GM19238 (cell line): ENCODE measurements around the gene PLAC9.
A peak's percentile ranks its signal among the peaks of the same experiment; 100 is the strongest.

Experiments used
- DNase-seq: peaks from one replicate; pipeline ENCODE4 v3.0.0; 2011; ENCODE audit warnings: low spot score; ENCODE audit not compliant: insufficient read length

Gene PLAC9

GRCh38 chr10:80160361-80161320, 28.1 kb downstream of the PLAC9 start:
- DNase-seq = no peak

GRCh38 chr10:80161321-80162083, 29.0 kb downstream of the PLAC9 start:
- no peak for DNase-seq

- DNase-seq = no peak
Measured at GRCh38 chr10:80163741-80164341, 31.3 kb downstream of the PLAC9 start.

GRCh38 chr10:80164596-80164995, 32.1 kb downstream of the PLAC9 start:
- DNase-seq = no peak

GRCh38 chr10:80165173-80165572, 32.6 kb downstream of the PLAC9 start:
- DNase-seq = no peak

- no peak for DNase-seq
Measured at GRCh38 chr10:80166581-80167470, 34.3 kb downstream of the PLAC9 start.

- no peak for DNase-seq
Measured at GRCh38 chr10:80167471-80168161, 35.1 kb downstream of the PLAC9 start.

- DNase-seq = no peak
Measured at GRCh38 chr10:80168162-80168511, 35.6 kb downstream of the PLAC9 start.

GRCh38 chr10:80168679-80169380, 36.3 kb downstream of the PLAC9 start:
- DNase-seq = peak; percentile 34

GRCh38 chr10:80170026-80170425, 37.5 kb downstream of the PLAC9 start:
- no peak for DNase-seq

- no peak for DNase-seq
Measured at GRCh38 chr10:80170641-80171040, 38.1 kb downstream of the PLAC9 start.

GRCh38 chr10:80171248-80171660, 38.7 kb downstream of the PLAC9 start:
- DNase-seq = no peak

- no peak for DNase-seq
Measured at GRCh38 chr10:80172896-80173295, 40.4 kb downstream of the PLAC9 start.

- DNase-seq = no peak
Measured at GRCh38 chr10:80173466-80173865, 40.9 kb downstream of the PLAC9 start.

GRCh38 chr10:80174641-80175395, 42.3 kb downstream of the PLAC9 start:
- DNase-seq = no peak

GRCh38 chr10:80176526-80176925, 44.0 kb downstream of the PLAC9 start:
- no peak for DNase-seq

GRCh38 chr10:80177781-80178636, 45.5 kb downstream of the PLAC9 start:
- DNase-seq = no peak

- no peak for DNase-seq
Measured at GRCh38 chr10:80182986-80183385, 50.5 kb downstream of the PLAC9 start.
